Activated T-cell treated with anti-CD3 and anti-CD28 coated beads for 1 hour (primary cell): Measurements from ENCODE around the gene PTPRCAP.

Experiments
- DNase-seq: peaks from one replicate; pipeline ENCODE4 v3.0.0-alpha.2; 2020; ENCODE audit warnings: low read depth

PTPRCAP gene

GRCh38 chr11:67395555-67396258 is 41.8 kb downstream of the PTPRCAP start:
- DNase-seq: no peak

- no peak for DNase-seq
Measured at GRCh38 chr11:67393990-67394389, 43.5 kb downstream of the PTPRCAP start.

GRCh38 chr11:67393437-67393836 is 44.0 kb downstream of the PTPRCAP start:
- no peak for DNase-seq

- DNase-seq: no peak
Measured at GRCh38 chr11:67392183-67392715, 45.2 kb downstream of the PTPRCAP start.

- DNase-seq: peak; percentile 91
Measured at GRCh38 chr11:67391304-67392182, 45.9 kb downstream of the PTPRCAP start, which contains the start of gene RAD9A. Gene RAD9A, plus strand, starts transcription at chr11:67391986. Its CDS starts 59 bp downstream, at chr11:67392045.

- no peak for DNase-seq
Measured at GRCh38 chr11:67390947-67391303, 46.6 kb downstream of the PTPRCAP start.

GRCh38 chr11:67389477-67389876 is 48.0 kb downstream of the PTPRCAP start:
- DNase-seq: peak; percentile 54

- DNase-seq: no peak
Measured at GRCh38 chr11:67387518-67387917, 50.0 kb downstream of the PTPRCAP start.

GRCh38 chr11:67387069-67387468 is 50.4 kb downstream of the PTPRCAP start:
- no peak for DNase-seq
